ENCODE data around the gene SPON1. TPM values are rescaled to one million over a fixed set of nuclear protein-coding genes. Genes with fewer than 3 reads are reported as not detected.

SPON1 gene
- total RNA-seq, 1 donor, result 0.72 TPM

DNA sequence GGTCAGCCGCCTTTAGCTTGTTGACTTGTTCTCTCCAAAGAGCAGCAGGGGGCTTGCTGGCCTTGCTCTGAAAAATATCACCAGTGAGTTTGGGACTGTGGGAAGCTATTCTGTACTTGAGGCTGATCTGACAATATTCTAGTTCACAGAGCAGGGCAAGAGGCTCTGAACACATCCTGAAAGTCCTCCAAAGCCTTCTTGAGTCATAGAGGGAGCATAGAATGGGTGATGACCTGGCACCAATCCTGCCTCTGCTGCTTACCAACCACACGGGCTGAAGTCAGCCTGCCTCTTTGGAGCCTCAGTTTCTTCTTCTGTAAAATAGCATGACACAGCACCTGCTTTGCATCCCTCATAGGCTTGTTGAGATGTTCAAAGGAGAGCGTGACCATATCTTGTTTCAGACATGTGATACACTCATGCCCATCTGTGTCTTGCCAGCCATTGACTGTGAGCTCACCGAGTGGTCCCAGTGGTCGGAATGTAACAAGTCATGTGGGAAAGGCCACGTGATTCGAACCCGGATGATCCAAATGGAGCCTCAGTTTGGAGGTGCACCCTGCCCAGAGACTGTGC lies 299.8 kb downstream of the SPON1 start:
- Histone ChIP-seq H3K27me3 (ENCODE audit: insufficient read depth, low read length) (peaks cover 4% of the 10 kb centered on the region), H3K36me3 (ENCODE audit: insufficient read depth, low read length) (peaks cover 14% of the 10 kb centered on the region), H3K79me2 (ENCODE audit: insufficient read depth, low read length) (no peaks in the 10 kb centered on the region), H4K20me1 (ENCODE audit: insufficient read depth, low read length) (no peaks in the 10 kb centered on the region), H2AFZ (ENCODE audit: low read length) (no peak overlapping the region), H3K4me2 (ENCODE audit: insufficient read depth, low read length) (no peak overlapping the region), H3K9me3 (ENCODE audit: low read depth, low read length) (no peaks in the 10 kb centered on the region), H3K4me3 (ENCODE audit: insufficient read depth, low read length) (no peak overlapping the region), H3K4me1 (ENCODE audit: insufficient read depth, low read length) (peaks cover 12% of the 10 kb centered on the region), H3K27ac (ENCODE audit: low read depth, low read length) (no peak overlapping the region)
- no peak for DNase-seq (ENCODE audit: insufficient read length, low spot score, missing footprints)
- TF ChIP-seq, protein P1, sequence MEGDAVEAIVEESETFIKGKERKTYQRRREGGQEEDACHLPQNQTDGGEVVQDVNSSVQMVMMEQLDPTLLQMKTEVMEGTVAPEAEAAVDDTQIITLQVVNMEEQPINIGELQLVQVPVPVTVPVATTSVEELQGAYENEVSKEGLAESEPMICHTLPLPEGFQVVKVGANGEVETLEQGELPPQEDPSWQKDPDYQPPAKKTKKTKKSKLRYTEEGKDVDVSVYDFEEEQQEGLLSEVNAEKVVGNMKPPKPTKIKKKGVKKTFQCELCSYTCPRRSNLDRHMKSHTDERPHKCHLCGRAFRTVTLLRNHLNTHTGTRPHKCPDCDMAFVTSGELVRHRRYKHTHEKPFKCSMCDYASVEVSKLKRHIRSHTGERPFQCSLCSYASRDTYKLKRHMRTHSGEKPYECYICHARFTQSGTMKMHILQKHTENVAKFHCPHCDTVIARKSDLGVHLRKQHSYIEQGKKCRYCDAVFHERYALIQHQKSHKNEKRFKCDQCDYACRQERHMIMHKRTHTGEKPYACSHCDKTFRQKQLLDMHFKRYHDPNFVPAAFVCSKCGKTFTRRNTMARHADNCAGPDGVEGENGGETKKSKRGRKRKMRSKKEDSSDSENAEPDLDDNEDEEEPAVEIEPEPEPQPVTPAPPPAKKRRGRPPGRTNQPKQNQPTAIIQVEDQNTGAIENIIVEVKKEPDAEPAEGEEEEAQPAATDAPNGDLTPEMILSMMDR (IDR thresholded peaks at IDR 0.05; ENCODE audit: extremely low read depth, low read depth, low read length), result no peak

DNA sequence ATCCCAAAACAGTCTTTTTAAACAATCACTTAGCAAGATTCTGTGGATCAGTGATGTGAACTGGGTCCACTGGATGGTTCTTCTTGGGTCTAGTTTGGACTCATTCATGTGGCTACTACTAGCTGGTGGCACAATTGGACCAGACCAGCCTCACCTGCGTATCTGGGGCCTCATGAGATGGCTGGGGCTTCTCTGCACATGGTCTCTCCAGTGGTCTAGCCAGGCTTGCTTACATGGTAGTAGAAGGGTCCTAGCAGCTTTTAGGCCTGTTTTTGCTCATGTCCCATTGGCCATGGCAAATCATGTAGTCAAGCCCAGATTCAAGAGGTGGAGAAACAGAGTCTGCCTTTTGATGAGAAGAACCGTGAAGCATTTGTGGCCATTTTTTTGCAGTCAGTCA lies 302.4 kb downstream of the SPON1 start:
- Histone ChIP-seq H3K4me3 (ENCODE audit: insufficient read depth, low read length) (no peak overlapping the region), H3K36me3 (ENCODE audit: insufficient read depth, low read length) (peaks cover 14% of the 10 kb centered on the region), H3K27ac (ENCODE audit: low read depth, low read length) (no peak overlapping the region), H4K20me1 (ENCODE audit: insufficient read depth, low read length) (no peaks in the 10 kb centered on the region), H3K4me2 (ENCODE audit: insufficient read depth, low read length) (no peak overlapping the region), H3K4me1 (ENCODE audit: insufficient read depth, low read length) (no peaks in the 10 kb centered on the region), H3K79me2 (ENCODE audit: insufficient read depth, low read length) (no peaks in the 10 kb centered on the region), H3K27me3 (ENCODE audit: insufficient read depth, low read length) (no peaks in the 10 kb centered on the region), H2AFZ (ENCODE audit: low read length) (no peak overlapping the region), H3K9me3 (ENCODE audit: low read depth, low read length) (no peaks in the 10 kb centered on the region)
- TF ChIP-seq, protein P1 (IDR thresholded peaks at IDR 0.05; ENCODE audit: extremely low read depth, low read depth, low read length), result no peak
- DNase-seq (ENCODE audit: insufficient read length, low spot score, missing footprints), result no peak

DNA sequence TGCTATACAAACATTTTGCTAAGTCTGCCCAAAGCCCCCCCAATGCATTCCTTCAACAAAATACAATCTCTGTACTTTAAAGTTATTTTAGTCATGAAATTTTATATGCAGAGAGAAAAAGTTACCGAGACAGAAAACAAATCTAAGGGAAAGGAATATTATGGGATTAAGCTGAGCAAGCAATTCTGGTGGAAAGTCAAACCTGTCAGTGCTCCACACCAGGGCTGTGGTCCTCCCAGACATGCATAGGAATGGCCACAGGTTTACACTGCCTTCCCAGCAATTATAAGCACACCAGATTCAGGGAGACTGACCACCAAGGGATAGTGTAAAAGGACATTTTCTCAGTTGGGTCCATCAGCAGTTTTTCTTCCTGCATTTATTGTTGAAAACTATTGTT lies 304.1 kb downstream of the SPON1 start:
- Histone ChIP-seq H3K4me3 (ENCODE audit: insufficient read depth, low read length) (no peak overlapping the region), H3K27ac (ENCODE audit: low read depth, low read length) (no peak overlapping the region), H3K9me3 (ENCODE audit: low read depth, low read length) (no peaks in the 10 kb centered on the region), H2AFZ (ENCODE audit: low read length) (no peak overlapping the region), H3K36me3 (ENCODE audit: insufficient read depth, low read length) (peaks cover 14% of the 10 kb centered on the region), H3K4me2 (ENCODE audit: insufficient read depth, low read length) (no peak overlapping the region), H3K27me3 (ENCODE audit: insufficient read depth, low read length) (no peaks in the 10 kb centered on the region), H3K4me1 (ENCODE audit: insufficient read depth, low read length) (no peaks in the 10 kb centered on the region), H3K79me2 (ENCODE audit: insufficient read depth, low read length) (no peaks in the 10 kb centered on the region), H4K20me1 (ENCODE audit: insufficient read depth, low read length) (no peaks in the 10 kb centered on the region)
- TF ChIP-seq, protein P1 (IDR thresholded peaks at IDR 0.05; ENCODE audit: extremely low read depth, low read depth, low read length), result no peak
- DNase-seq (ENCODE audit: insufficient read length, low spot score, missing footprints), result no peak

DNA sequence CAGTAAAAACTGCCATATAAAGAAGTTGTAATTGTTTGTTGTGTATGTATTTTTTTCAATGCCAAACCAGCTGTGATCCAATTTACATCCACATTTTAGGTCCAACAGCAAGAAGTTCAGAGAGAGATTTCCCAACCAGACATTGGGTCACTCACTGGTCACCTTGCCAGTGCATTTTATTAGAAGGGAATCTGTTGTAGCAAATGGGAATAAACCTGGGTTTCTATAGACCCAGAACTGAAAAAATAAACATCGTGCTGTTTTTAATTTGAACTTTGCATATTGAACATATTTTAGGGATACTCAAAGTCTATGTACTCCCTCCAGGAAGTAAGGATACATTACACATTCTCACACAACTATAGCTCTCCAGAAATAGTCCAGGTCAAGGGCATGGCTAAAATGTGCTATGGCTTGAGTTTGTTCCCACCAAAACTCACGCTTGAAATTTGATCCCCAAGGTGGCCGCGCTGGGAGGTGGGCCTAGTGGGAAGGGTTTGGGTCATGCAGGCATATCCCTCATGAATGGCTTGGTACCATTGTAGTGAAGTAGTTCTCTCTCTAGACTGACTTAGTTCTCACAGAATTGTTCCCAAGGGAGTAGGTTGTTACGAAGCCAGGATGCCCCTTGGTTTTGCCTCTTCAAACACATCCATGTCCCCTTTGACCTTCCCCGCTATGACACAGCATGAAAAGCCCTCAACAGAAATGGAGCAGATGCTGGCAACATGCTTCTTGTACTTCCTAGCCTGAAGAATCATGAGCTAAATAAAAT lies 305.5 kb downstream of the SPON1 start:
- no peaks in the 10 kb centered on the region for H4K20me1 ChIP-seq (ENCODE audit: insufficient read depth, low read length)
- H3K4me1 ChIP-seq (ENCODE audit: insufficient read depth, low read length), result no peaks in the 10 kb centered on the region
- H3K36me3 ChIP-seq (ENCODE audit: insufficient read depth, low read length), result peaks cover 14% of the 10 kb centered on the region
- no peak for DNase-seq (ENCODE audit: insufficient read length, low spot score, missing footprints)
- no peaks in the 10 kb centered on the region for H3K9me3 ChIP-seq (ENCODE audit: low read depth, low read length)
- no peaks in the 10 kb centered on the region for H3K27me3 ChIP-seq (ENCODE audit: insufficient read depth, low read length)
- no peak overlapping the region for H2AFZ ChIP-seq (ENCODE audit: low read length)
- TF ChIP-seq, protein P1 (IDR thresholded peaks at IDR 0.05; ENCODE audit: extremely low read depth, low read depth, low read length), result no peak
- H3K4me2 ChIP-seq (ENCODE audit: insufficient read depth, low read length), result no peak overlapping the region
- H3K27ac ChIP-seq (ENCODE audit: low read depth, low read length), result no peak overlapping the region
- no peaks in the 10 kb centered on the region for H3K79me2 ChIP-seq (ENCODE audit: insufficient read depth, low read length)
- H3K4me3 ChIP-seq (ENCODE audit: insufficient read depth, low read length), result no peak overlapping the region
